Mesenchymal stem cell (in vitro differentiated cells and primary cell): ENCODE results near the gene LRRFIP1.
A peak's percentile ranks its signal among the peaks of the same experiment; 100 is the strongest.

ENCODE experiments used
- DNase-seq: peaks from one replicate; pipeline ENCODE4 v3.0.0-alpha.2; 2013
- H2AFZ ChIP-seq: one replicate; pipeline ENCODE4 v1.6.1; 2013; ENCODE audit warnings: low read depth, mild to moderate bottlenecking, control low read depth, inconsistent platforms, low read length, moderate library complexity
- H2AK5ac ChIP-seq: 2 replicates; pipeline ENCODE4 v1.6.1; 2013; ENCODE audit warnings: low read length, moderate library complexity, mild to moderate bottlenecking, inconsistent platforms; ENCODE audit not compliant: severe bottlenecking
- H2BK120ac ChIP-seq: one replicate; pipeline ENCODE4 v1.6.1; 2013; ENCODE audit warnings: low read depth, mild to moderate bottlenecking, inconsistent platforms, low read length, moderate library complexity
- H2BK12ac ChIP-seq, 2 experiments: one replicate each; pipeline ENCODE4 v1.6.1; 2013; ENCODE audit warnings: inconsistent platforms in 2 of 2, low read length in 2 of 2, mild to moderate bottlenecking in 2 of 2, moderate library complexity in 2 of 2, control low read depth in 1 of 2
- H2BK15ac ChIP-seq: one replicate; pipeline ENCODE4 v1.6.1; 2013; ENCODE audit warnings: mild to moderate bottlenecking, low read depth, inconsistent platforms; ENCODE audit not compliant: poor library complexity, severe bottlenecking
- H2BK5ac ChIP-seq: 2 replicates; pipeline ENCODE4 v1.6.1; 2013; ENCODE audit warnings: low read depth, mild to moderate bottlenecking, low read length, control low read depth, inconsistent platforms; ENCODE audit not compliant: poor library complexity, severe bottlenecking
- H3K14ac ChIP-seq, 2 experiments: one replicate each; pipeline ENCODE4 v1.6.1; 2013; ENCODE audit warnings: inconsistent platforms in 2 of 2, low read length in 2 of 2, control low read depth in 1 of 2, mild to moderate bottlenecking in 1 of 2, moderate library complexity in 1 of 2
- H3K18ac ChIP-seq, 2 experiments: one replicate each; pipeline ENCODE4 v1.6.1; 2013; ENCODE audit warnings: inconsistent platforms in 2 of 2, low read length in 2 of 2, control low read depth in 1 of 2, low read depth in 1 of 2, mild to moderate bottlenecking in 1 of 2
- H3K23ac ChIP-seq, 2 experiments: one replicate each; pipeline ENCODE4 v1.6.1; 2013; ENCODE audit warnings: inconsistent platforms in 2 of 2, low read length in 2 of 2, mild to moderate bottlenecking in 2 of 2, moderate library complexity in 2 of 2, control low read depth in 1 of 2
- H3K27ac ChIP-seq: 2 replicates; pipeline ENCODE4 v1.5.1; 2013; ENCODE audit warnings: mild to moderate bottlenecking, moderate library complexity, low read length, control low read depth, inconsistent platforms; ENCODE audit not compliant: poor library complexity, severe bottlenecking
- H3K27me3 ChIP-seq, 2 experiments: 2 replicates each; pipeline versions ENCODE4 v1.6.1 to v1.7.0; 2013; ENCODE audit warnings: low read length in 2 of 2, mild to moderate bottlenecking in 2 of 2, moderate library complexity in 2 of 2, control low read depth in 1 of 2, inconsistent platforms in 1 of 2; ENCODE audit not compliant: control insufficient read depth in 1 of 2, insufficient read depth in 1 of 2
- H3K36me3 ChIP-seq, 2 experiments: 2 replicates each; pipeline versions ENCODE4 v1.6.1 to v1.7.0; 2013; ENCODE audit warnings: low read length in 2 of 2, control low read depth in 1 of 2, inconsistent platforms in 1 of 2, low read depth in 1 of 2, mild to moderate bottlenecking in 1 of 2; ENCODE audit not compliant: insufficient read depth in 2 of 2, control insufficient read depth in 1 of 2
- H3K4ac ChIP-seq, 2 experiments: one replicate each; pipeline ENCODE4 v1.6.1; 2013; ENCODE audit warnings: inconsistent platforms in 2 of 2, low read length in 2 of 2, mild to moderate bottlenecking in 2 of 2, moderate library complexity in 2 of 2, control low read depth in 1 of 2, low read depth in 1 of 2
- H3K4me1 ChIP-seq: 2 replicates; pipeline ENCODE4 v1.6.1; 2013; ENCODE audit warnings: low read depth, low read length, control low read depth; ENCODE audit not compliant: control insufficient read depth, insufficient read depth
- H3K4me2 ChIP-seq: 2 replicates; pipeline ENCODE4 v1.6.1; 2013; ENCODE audit warnings: low read length, mild to moderate bottlenecking, inconsistent platforms; ENCODE audit not compliant: poor library complexity, severe bottlenecking
- H3K4me3 ChIP-seq, 2 experiments: 2 replicates each; pipeline versions ENCODE4 v1.5.1 to v1.7.0; 2013; ENCODE audit warnings: low read length in 2 of 2, mild to moderate bottlenecking in 2 of 2, control low read depth in 1 of 2, low read depth in 1 of 2; ENCODE audit not compliant: insufficient read depth in 1 of 2
- H3K79me1 ChIP-seq: replicated peaks from 2 replicates; pipeline ENCODE4 v1.6.1; 2013; ENCODE audit warnings: mild to moderate bottlenecking, control low read depth, low read length, inconsistent platforms; ENCODE audit not compliant: poor library complexity, severe bottlenecking
- H3K9ac ChIP-seq: 2 replicates; pipeline ENCODE4 v1.7.0; 2013; ENCODE audit warnings: mild to moderate bottlenecking, low read length, moderate library complexity
- H3K9me3 ChIP-seq: 2 replicates; pipeline ENCODE4 v1.7.0; 2013; ENCODE audit warnings: mild to moderate bottlenecking, low read length; ENCODE audit not compliant: control insufficient read depth
- H4K8ac ChIP-seq: one replicate; pipeline ENCODE4 v1.6.1; 2013; ENCODE audit warnings: inconsistent platforms, mild to moderate bottlenecking, low read length, moderate library complexity
- H4K91ac ChIP-seq: one replicate; pipeline ENCODE4 v1.6.1; 2013; ENCODE audit warnings: mild to moderate bottlenecking, low read length, inconsistent platforms
- WGBS: methylation state at CpG from one replicate; pipeline ENCODE4 v1.1.7; 2013; ENCODE audit warnings: mixed read lengths; 5-methylcytosine and 5-hydroxymethylcytosine counted together

LRRFIP1 gene

DNA sequence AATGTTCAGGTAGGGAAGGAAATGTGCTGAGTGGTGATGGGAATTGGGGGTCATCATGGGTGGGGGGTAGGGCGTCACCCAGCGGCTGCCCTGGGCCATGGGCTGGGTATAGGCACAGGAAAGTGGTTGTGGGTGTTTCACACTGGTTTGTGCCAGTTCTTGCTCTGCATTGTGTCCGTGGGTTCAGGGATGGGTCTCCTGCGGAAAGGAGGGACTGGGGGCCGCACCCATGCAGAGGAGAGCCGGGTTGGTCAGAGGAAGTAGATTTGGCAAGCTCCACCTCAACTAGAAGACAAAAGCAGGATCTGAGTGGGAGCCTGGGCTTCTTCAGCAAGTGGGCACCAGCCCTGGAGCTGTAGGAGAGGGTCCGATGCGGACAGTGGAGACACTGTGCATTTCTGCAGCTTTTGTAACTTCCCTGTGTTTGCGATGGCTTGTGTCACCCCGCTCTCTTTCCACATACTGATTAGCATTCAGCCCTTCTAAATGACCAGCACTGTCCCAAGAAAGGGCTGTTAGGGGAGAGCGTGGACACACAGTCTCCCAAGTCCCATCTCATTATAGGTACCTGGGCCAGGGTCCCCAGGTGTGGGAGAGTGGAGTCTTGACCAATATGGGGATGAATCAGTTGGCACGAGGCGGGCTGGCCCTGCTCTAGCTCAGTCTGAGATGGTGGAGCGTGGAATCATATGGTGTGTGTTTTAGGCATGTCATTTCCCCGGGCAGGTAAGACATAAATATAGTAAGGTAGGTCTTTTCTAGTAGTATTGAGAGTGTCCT is 67.2 kb downstream of the LRRFIP1 start:
- H3K36me3 ChIP-seq = peaks cover 0 to 3% of the 10 kb centered on the region in 2 experiments
- H2BK5ac ChIP-seq = no peak overlapping the region
- peak overlapping the region in 1 of 2 experiments; percentile 57 for H3K23ac ChIP-seq
- peak overlapping the region; percentile 26 for H3K27ac ChIP-seq
- peaks cover 6% of the 10 kb centered on the region for H3K79me1 ChIP-seq
- H4K8ac ChIP-seq = peak overlapping the region; percentile 60
- H2BK15ac ChIP-seq = peak overlapping the region; percentile 100
- peak overlapping the region; percentile 77 to 78 for H3K4ac ChIP-seq
- peak overlapping the region; percentile 34 to 76 for H3K18ac ChIP-seq
- peak overlapping the region; percentile 82 to 85 for H2BK12ac ChIP-seq
- peak overlapping the region; percentile 96 for H3K9ac ChIP-seq
- DNase-seq = no peak
- WGBS = 90% methylated on average over 14 of the region's 15 CpGs
- H4K91ac ChIP-seq = peak overlapping the region; percentile 79
- no peak overlapping the region for H3K4me2 ChIP-seq
- H3K27me3 ChIP-seq = no peaks in the 10 kb centered on the region
- peak overlapping the region; percentile 65 for H2BK120ac ChIP-seq
- H3K14ac ChIP-seq = peak overlapping the region in 1 of 2 experiments; percentile 76
- peak overlapping the region in 1 of 2 experiments; percentile 90 for H3K4me3 ChIP-seq
- no peaks in the 10 kb centered on the region for H3K9me3 ChIP-seq
- H2AK5ac ChIP-seq = peak overlapping the region; percentile 23
- H2AFZ ChIP-seq = no peak overlapping the region
- H3K4me1 ChIP-seq = peaks cover 42% of the 10 kb centered on the region

DNA sequence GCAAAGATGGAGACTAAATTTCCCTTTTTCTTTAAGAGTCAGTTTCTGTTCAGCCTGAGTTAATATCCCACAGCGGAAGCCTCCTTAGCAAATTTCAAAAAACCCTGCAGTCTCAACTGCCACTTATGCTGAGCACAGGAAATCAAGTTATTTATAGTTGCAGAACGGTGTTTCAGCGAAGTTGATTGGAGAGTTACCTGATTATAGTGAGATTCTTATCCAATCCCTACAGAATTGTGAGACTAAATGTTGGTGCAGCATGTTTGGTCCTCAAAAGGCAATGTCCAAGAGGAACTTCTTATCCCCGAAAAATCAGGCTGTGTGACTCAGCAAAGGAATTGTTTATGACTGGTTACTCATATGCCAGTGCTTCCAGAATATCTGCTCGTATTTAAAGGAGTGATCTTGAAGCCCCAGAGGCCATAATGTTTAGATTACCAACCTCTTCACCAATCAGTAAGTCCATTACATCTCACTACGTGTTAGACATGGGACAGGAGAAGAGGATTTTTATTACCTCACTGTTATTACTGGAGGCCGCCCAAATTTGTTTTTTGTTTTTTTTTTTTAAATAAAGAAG is 67.9 kb downstream of the LRRFIP1 start:
- WGBS = 0% methylated on average over 1 of the region's 7 CpGs
- peaks cover 47% of the 10 kb centered on the region for H3K4me1 ChIP-seq
- no peak overlapping the region for H2AFZ ChIP-seq
- no peak overlapping the region for H2BK12ac ChIP-seq
- peak overlapping the region in 1 of 2 experiments; percentile 7 for H3K4me3 ChIP-seq
- H3K9ac ChIP-seq = peak overlapping the region; percentile 52
- no peak overlapping the region for H2BK5ac ChIP-seq
- H4K8ac ChIP-seq = no peak overlapping the region
- H3K4ac ChIP-seq = no peak overlapping the region
- DNase-seq = peak; percentile 97
- H3K79me1 ChIP-seq = peaks cover 9% of the 10 kb centered on the region
- H3K4me2 ChIP-seq = no peak overlapping the region
- no peak overlapping the region for H4K91ac ChIP-seq
- peak overlapping the region; percentile 30 for H2BK120ac ChIP-seq
- H3K9me3 ChIP-seq = no peaks in the 10 kb centered on the region
- peak overlapping the region; percentile 64 for H3K27ac ChIP-seq
- no peaks in the 10 kb centered on the region for H3K27me3 ChIP-seq
- H3K23ac ChIP-seq = no peak overlapping the region
- H2BK15ac ChIP-seq = no peak overlapping the region
- no peak overlapping the region for H3K18ac ChIP-seq
- peaks cover 0 to 3% of the 10 kb centered on the region in 2 experiments for H3K36me3 ChIP-seq
- H2AK5ac ChIP-seq = no peak overlapping the region
- no peak overlapping the region for H3K14ac ChIP-seq

- Histone ChIP-seq H2BK5ac (peak overlapping the region; percentile 35), H3K4me2 (peak overlapping the region; percentile 44), H3K36me3 (peaks cover 0 to 3% of the 10 kb centered on the region in 2 experiments), H3K9me3 (no peaks in the 10 kb centered on the region), H2AK5ac (peak overlapping the region; percentile 53), H2BK120ac (no peak overlapping the region), H3K14ac (peak overlapping the region in 1 of 2 experiments; percentile 93), H3K9ac (peak overlapping the region; percentile 52), H2BK12ac (peak overlapping the region; percentile 59 to 89), H3K4me1 (peaks cover 48% of the 10 kb centered on the region), H2AFZ (no peak overlapping the region), H3K27me3 (no peaks in the 10 kb centered on the region), H3K18ac (peak overlapping the region; percentile 75 to 77), H2BK15ac (peak overlapping the region; percentile 52), H4K91ac (peak overlapping the region; percentile 53), H3K79me1 (peaks cover 9% of the 10 kb centered on the region), H3K4ac (peak overlapping the region in 1 of 2 experiments; percentile 34), H3K4me3 (no peak overlapping the region), H3K27ac (peak overlapping the region; percentile 83), H3K23ac (peak overlapping the region in 1 of 2 experiments; percentile 87), H4K8ac (peak overlapping the region; percentile 73)
- peak; percentile 29 for DNase-seq
- 51% methylated on average over 5 of the region's 5 CpGs for WGBS
Measured at GRCh38 chr2:237696461-237696860, 69.1 kb downstream of the LRRFIP1 start.
